Colonic mucosa (tissue), 4 donors: ENCODE measurements around the gene KRR1. TPM values are rescaled to one million over a fixed set of nuclear protein-coding genes. Genes with fewer than 3 reads are reported as not detected.

Experiments used
- DNase-seq: peaks from one replicate; pipeline ENCODE4 v3.0.0-alpha.2; 2020
- H3K27ac ChIP-seq: fragments of 200-600 bp; one replicate; pipeline ENCODE4 v1.8.0; 2021
- H3K27me3 ChIP-seq: fragments of 200-600 bp; one replicate; pipeline ENCODE4 v1.8.0; 2021
- H3K36me3 ChIP-seq: fragments of 200-600 bp; one replicate; pipeline ENCODE4 v1.8.0; 2021
- H3K4me1 ChIP-seq: fragments of 200-600 bp; one replicate; pipeline ENCODE4 v1.8.0; 2021; ENCODE audit warnings: mild to moderate bottlenecking
- H3K4me3 ChIP-seq: fragments of 200-600 bp; one replicate; pipeline ENCODE4 v1.8.0; 2021
- H3K9ac ChIP-seq, 2 donors: one replicate each; pipeline ENCODE4 v1.7.0; 2013; ENCODE audit warnings: control low read depth in 2 of 2, low read depth in 2 of 2, low read length in 2 of 2
- H3K9me3 ChIP-seq: fragments of 200-600 bp; one replicate; pipeline ENCODE4 v1.8.0; 2021
- intact Hi-C: fragments of 100-400 bp; cut with DNase I; formaldehyde crosslinking; loops from one replicate; pipeline ENCODE4 v1.14.1; 2022
- total RNA-seq, 2 donors: library from RNA; stranded (reverse); fragmentation: NEBNext Ultra II Directional in 1 of 2; extraction: Animal tissue kit (Norgen Biotek cat#: 25700) in 1 of 2; gene quantifications; one replicate each; pipeline ENCODE4 v1.2.1, GENCODE V29; 2021
- TF ChIP-seq, protein P1 (sequence below): fragments of 200-600 bp; IDR thresholded peaks from one replicate; pipeline ENCODE4 v1.8.0; 2022; ENCODE audit warnings: antibody characterized with exemption, mild to moderate bottlenecking
- donor health status: healthy.
- donor health status: DM: no; HTN: no; CAD: no.
- donor health status: DM: no; HTN: no; CAD: no.

KRR1 gene
- total RNA-seq, 2 donors from 2014 or later = 32.8 to 33.2 TPM

GRCh38 chr12:75477137-75477536 lies 34.3 kb downstream of the KRR1 start:
- H3K9ac ChIP-seq = no peak overlapping the region
- H3K4me1 ChIP-seq = no peaks in the 10 kb centered on the region
- H3K9me3 ChIP-seq = no peaks in the 10 kb centered on the region
- intact Hi-C loops = no loop called here
- H3K27ac ChIP-seq = no peak overlapping the region
- H3K27me3 ChIP-seq = no peaks in the 10 kb centered on the region
- H3K36me3 ChIP-seq = no peaks in the 10 kb centered on the region
- no peak for DNase-seq
- no peak overlapping the region for H3K4me3 ChIP-seq
- TF ChIP-seq, protein P1, sequence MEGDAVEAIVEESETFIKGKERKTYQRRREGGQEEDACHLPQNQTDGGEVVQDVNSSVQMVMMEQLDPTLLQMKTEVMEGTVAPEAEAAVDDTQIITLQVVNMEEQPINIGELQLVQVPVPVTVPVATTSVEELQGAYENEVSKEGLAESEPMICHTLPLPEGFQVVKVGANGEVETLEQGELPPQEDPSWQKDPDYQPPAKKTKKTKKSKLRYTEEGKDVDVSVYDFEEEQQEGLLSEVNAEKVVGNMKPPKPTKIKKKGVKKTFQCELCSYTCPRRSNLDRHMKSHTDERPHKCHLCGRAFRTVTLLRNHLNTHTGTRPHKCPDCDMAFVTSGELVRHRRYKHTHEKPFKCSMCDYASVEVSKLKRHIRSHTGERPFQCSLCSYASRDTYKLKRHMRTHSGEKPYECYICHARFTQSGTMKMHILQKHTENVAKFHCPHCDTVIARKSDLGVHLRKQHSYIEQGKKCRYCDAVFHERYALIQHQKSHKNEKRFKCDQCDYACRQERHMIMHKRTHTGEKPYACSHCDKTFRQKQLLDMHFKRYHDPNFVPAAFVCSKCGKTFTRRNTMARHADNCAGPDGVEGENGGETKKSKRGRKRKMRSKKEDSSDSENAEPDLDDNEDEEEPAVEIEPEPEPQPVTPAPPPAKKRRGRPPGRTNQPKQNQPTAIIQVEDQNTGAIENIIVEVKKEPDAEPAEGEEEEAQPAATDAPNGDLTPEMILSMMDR = no peak

GRCh38 chr12:75476071-75476470 lies 35.3 kb downstream of the KRR1 start:
- intact Hi-C loops = no loop called here

DNA sequence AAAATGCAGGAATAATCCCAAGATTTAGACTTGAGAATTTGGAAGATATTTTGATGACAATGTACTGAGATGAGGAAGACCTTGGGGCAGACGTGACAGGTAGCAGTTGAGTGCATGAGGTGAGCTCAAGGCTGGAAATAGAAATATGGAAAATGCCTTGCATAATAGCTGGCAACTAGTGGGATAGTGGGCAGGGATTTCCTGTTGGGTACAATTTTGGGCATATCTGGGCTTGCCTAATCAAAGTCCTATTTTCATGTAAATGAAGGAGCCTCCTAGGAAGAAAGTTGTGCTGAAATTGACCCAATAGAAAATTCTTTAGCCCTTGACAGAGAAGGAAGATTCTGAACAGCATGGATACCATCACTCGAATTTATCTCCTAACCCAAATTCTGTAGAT lies 37.3 kb downstream of the KRR1 start:
- DNase-seq = no peak
- no peak overlapping the region for H3K4me3 ChIP-seq

More at GRCh38 chr12:75476071-75476470, 35.3 kb downstream of the KRR1 start:
- H3K4me3 ChIP-seq = no peak overlapping the region
- H3K36me3 ChIP-seq = no peaks in the 10 kb centered on the region
- no peak for DNase-seq
- H3K4me1 ChIP-seq = no peaks in the 10 kb centered on the region
- TF ChIP-seq, protein P1 = no peak
- H3K9ac ChIP-seq = no peak overlapping the region
- no peaks in the 10 kb centered on the region for H3K27me3 ChIP-seq
- H3K9me3 ChIP-seq = no peaks in the 10 kb centered on the region
- H3K27ac ChIP-seq = no peak overlapping the region

DNA sequence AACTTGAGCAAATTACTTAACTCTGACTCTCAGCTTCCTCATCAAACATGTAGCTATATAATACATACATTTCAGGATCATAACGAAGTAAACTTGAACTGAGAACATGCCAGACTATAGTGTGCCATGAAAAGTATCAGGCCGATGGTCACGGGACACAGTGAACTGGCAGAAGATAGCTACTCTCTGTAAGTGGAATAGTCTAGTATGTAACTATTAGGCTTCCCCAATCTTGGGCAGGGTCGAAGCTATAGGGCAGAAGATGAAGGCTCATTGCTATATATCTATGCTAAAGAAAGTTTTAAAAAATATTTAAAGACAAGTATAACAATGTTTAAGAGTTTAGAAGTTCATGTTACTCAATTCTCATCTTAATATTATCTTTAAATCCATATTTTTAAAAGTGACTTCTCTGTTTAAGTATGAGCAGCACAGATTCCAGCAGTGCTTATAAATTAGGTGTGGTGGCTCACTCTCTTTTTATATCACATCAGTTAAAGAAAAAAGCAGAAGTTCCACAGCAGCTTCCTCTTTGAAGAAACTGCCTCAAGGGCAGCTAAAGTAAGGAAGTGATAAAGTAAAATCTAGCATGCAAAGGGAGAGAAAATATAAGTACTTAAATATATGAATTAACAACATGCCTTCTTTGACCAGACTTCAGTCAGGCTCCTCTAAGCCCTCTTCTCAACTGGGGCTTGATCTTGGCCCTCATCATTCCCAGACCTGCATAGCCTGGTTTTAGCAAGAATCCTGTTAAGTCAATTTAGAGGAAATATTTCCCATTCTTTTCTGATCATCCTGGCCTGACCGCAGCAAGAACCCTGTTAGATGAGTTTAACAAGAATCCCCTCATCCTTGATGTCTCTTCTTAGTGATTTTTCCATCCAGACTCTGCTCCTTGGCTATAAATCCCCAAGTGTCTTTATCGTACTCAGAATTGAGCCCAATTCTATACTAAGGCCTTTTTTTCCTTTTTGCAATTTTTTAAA lies 39.2 kb downstream of the KRR1 start:
- Histone ChIP-seq H3K9me3 (no peaks in the 10 kb centered on the region), H3K4me1 (no peaks in the 10 kb centered on the region), H3K27ac (no peak overlapping the region), H3K4me3 (no peak overlapping the region), H3K9ac (no peak overlapping the region), H3K36me3 (no peaks in the 10 kb centered on the region), H3K27me3 (no peaks in the 10 kb centered on the region)
- no peak for DNase-seq
- TF ChIP-seq, protein P1 = no peak
- intact Hi-C loops = no loop called here

More for the DNA sequence above, 37.3 kb downstream of the KRR1 start:
- no peaks in the 10 kb centered on the region for H3K4me1 ChIP-seq
- TF ChIP-seq, protein P1 = no peak
- H3K36me3 ChIP-seq = no peaks in the 10 kb centered on the region
- no peaks in the 10 kb centered on the region for H3K27me3 ChIP-seq
- no peak overlapping the region for H3K9ac ChIP-seq
- no peak overlapping the region for H3K27ac ChIP-seq
- H3K9me3 ChIP-seq = no peaks in the 10 kb centered on the region
- intact Hi-C loops = no loop called here

- Histone ChIP-seq H3K9ac (no peak overlapping the region), H3K4me3 (no peak overlapping the region), H3K27me3 (no peaks in the 10 kb centered on the region), H3K9me3 (no peaks in the 10 kb centered on the region), H3K27ac (no peak overlapping the region), H3K36me3 (no peaks in the 10 kb centered on the region), H3K4me1 (no peaks in the 10 kb centered on the region)
- no peak for DNase-seq
- intact Hi-C loops = no loop called here
- TF ChIP-seq, protein P1 = no peak
Measured at GRCh38 chr12:75460204-75460603, 51.2 kb downstream of the KRR1 start.
